Stimulated activated CD8-positive, alpha-beta memory T cell treated with anti-CD3 and anti-CD28 coated beads, Interleukin-12 subunit alpha, Interleukin-12 subunit beta, amount 100 ng/mL, for 4 hours (primary cell): ENCODE results near the gene BICD2.
"Not testable (repeated sequence)": the region's sequence is repeated elsewhere in the genome, so short reads cannot be mapped to it uniquely, and the experiment has no call there.

Source experiments
- DNase-seq: peaks from one replicate; pipeline ENCODE4 v3.0.0-alpha.2; 2020; ENCODE audit warnings: low read depth

The BICD2 gene

DNA sequence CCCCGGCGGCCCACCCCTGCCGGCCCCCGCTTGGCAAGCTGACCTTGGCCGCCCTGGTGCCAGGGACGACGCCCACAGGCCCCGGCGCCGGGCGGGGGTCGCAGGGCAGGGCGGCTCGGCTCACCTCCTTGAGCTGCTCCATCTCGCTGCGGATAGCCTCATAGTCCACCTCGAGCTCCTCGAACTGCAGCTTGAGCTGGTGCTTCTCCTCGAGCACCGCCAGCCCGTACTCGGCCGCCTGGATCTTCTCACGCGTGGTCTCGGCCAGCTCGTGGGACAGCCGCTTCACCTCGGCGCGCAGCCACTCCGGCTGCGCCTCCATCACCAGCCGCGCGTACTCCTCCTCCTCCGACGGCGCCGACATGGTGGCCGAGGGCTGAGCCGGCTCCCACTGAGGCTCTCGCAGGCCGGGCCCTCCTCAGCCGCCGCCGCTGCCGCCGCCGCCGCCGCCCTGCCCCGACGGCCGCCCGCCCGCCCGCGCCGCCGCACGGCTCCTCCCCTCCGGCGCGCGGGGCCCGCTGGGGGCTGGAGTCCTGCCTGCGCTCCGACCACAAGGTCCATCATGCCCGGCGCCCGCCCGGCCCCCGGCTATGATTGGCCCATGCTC is at the start of gene BICD2:
BICD2 (minus strand) TSS at position 453 of the 607 bp plus-strand sequence; CDS start at position 364, 89 bp downstream.
- DNase-seq: no peak

DNA sequence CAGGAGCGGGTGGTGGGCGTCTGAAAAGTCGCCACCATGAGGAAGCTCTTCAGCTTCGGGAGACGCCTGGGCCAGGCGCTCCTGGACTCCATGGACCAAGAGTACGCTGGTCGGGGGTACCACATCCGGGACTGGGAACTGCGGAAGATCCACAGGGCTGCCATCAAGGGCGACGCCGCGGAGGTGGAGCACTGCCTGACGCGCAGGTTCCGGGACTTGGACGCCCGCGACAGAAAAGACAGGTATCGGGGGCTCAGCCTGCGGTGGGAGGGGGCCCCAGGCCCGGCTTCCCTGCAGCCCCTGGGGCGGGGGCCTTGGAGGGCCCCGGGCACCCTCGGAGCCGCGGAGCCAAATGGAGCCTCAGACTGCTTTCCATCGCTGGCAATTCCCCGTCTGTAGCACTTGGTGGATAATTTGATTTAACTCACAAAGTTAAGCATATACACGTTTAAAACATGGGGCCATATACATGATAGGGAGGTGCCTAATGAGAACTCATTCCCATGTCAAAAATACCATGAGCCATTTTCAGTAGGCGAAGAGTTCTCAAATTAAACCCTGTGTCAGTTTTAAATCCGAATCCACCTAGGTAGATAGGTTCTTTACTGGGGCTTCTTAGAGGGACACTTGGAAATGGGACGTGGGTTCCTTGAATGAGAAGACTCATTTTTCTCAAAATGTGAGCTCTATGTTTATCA is 45.1 kb upstream of the BICD2 start:
- DNase-seq: not testable (repeated sequence)

DNA sequence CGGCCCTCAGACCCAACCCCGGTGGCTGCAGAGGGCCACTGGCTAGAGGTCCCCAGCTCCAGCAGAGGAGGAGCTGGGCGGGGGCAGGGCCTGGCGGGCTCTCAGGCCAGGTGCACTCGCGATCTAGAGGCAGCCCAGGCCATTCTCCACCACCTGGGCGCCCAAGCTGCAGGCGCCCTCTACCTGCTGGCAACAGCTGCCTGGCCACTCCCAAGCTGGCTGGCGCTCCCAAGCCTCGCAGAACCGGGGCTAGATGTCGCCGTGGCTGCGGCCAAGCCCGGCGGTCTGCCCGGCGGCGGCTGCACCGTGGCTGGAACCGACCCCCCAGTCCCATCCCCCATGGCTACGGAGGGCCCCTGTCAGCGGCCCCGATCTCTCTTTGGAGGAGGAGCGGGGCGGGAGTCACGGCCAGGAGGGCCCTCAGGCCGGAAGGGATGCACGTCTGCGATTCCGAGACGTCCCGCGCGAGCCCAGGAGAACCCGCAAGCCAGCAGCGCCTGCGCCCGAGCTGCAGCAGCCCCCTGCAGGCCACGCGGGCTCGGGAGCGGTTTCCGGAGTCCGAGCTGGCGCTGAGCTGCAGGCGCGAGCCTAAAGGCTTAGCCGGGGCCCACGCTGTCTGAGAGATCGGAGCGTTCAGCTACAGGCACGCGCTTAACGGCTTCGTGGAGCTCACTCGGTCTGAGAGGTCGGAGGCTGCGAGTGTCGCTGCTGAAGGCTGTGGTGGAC is 44.3 kb upstream of the BICD2 start:
- no peak for DNase-seq

DNA sequence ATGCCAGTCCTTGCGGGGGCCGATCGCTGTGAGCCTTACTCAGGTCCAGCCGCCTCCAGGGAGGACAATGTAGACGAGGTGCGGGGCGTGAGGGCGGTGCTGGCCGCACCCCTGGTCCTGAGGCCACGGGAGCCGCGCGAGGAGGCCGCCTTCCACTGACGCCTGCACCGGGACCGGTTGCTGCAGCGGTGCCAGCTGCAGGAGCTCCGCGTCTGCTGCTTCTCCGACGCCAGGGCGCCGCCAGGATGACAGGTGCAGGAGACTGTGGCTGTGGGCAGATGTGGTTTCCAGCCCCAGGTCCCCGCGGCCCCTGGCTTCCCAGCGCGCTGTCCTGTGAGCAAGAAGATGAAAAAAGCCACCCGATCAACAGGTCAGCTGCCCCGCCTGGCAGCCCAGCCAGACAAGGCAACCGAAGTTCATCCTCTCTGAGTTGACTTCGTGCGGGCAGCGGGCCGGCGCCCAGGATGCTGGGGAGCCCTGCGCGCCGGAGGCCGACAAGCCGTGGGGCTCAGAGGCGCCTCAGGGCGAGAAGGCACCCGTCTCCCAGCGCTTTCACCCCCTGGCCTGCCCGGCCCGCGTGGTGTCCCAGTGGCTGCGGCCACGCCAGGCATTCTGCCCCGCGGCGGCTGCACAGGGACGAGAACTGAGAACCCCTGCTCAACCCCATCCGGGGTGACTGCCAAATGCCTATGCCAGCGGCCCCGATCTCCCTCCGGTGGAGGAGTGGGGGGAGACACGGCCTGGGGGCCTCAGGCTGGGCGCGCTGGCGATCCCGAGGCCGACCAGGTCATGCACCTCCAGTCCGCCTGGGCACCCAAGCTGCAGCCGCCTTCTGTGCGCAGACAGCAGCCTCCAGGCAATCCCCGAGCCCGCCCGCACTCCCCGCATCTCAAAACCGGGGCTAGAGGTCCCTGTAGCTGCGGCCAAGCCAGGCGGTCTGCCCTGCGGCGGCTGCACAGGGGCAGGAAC is 43.4 kb upstream of the BICD2 start:
- DNase-seq: no peak

DNA sequence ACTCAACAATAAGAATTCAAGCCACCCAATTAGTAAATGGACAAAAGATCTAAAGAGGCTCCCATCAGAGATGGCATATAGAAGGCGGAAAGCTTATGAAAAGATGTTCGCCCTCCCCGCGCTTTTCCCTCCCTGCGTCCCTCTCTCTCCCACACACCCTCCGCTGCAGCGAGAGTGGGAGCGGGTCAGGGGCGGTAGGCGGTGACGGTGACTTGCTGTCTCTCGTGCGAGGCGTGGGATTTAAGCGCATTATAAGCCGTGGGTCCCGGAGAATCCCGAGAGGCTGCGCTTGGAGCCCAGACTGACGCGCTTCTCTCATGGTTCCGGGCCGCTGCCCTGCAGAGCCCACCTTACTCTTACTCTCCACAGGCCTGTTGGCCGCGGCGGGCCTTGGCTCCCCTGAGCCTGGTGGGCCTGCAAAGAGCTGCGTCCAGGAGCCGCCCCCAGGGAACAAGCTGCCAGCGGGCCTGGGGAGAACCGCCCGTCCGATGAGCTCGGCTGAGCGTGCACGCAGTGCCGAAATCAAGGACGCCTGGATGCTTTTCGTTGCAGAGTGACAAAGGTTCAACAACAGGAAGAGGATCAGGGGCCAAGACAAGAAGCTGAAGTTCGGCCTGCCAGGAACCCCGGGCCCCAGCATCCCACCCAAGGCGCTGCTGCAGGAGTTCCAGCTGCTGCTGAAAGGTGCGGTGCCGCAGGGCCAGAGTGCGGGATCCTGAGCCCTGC is 42.6 kb upstream of the BICD2 start:
- DNase-seq: no peak

DNA sequence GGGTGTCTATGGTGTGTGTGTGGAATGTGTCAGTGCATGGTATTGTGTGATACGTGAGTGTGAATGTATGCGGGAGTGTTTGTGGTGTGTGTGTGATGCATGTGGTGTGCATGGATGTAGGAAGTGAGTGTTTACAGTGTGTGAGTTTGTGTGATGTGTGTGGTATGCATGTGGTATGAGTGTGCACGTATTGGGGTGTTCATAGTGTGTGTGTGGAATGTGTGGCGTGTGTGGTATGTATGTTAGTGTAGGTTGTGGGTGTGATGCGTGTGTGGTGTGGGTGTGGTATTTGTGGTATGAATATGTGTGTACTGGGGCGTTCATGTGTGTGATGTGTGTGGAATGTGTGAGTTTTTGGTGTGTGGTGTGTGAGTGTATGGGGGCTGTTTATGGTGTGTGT is 40.1 kb upstream of the BICD2 start:
- DNase-seq: no peak

DNA sequence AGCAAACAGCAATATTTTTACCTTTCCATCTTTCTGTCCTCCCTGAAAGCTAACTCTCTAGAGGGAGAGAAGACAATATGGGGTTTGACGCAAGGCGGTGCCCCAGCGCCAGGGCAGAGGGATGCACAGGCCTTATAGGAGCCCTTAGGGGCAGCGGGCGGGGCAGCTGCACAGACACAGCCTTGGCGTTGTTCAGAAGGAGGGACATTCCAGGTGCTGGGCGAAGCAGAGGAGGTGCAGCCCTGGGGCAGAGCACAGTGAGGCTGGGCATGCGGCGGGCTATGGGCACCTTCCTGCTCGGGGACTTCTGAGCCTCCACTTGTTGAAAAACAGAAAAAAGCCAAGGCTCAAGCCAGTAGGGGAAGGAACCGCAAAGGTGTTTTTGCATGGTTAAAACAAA is 33.7 kb upstream of the BICD2 start:
- no peak for DNase-seq

DNA sequence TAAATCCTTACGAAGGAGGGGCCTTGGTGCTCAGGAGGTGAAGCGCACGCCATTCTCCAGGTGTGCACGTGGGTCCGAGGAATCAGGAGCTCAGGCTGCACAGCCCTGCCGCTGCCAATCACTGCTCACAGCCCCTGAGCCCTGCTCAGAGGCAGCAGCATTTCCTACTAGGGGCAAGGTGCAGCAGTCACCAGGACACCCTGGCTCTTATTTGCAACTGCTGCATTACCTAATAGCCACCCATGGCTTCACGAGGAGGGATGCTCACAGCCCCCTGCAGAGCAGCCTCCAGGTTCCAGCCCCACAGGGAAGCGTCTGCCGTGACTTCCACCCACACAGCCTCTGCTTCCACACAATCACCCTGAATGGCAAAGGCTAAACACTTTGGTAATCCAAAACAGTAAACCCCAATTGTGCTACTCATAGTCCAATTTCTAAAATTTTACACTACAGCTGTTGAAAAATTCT is 31.7 kb upstream of the BICD2 start:
- not testable (repeated sequence) for DNase-seq

DNA sequence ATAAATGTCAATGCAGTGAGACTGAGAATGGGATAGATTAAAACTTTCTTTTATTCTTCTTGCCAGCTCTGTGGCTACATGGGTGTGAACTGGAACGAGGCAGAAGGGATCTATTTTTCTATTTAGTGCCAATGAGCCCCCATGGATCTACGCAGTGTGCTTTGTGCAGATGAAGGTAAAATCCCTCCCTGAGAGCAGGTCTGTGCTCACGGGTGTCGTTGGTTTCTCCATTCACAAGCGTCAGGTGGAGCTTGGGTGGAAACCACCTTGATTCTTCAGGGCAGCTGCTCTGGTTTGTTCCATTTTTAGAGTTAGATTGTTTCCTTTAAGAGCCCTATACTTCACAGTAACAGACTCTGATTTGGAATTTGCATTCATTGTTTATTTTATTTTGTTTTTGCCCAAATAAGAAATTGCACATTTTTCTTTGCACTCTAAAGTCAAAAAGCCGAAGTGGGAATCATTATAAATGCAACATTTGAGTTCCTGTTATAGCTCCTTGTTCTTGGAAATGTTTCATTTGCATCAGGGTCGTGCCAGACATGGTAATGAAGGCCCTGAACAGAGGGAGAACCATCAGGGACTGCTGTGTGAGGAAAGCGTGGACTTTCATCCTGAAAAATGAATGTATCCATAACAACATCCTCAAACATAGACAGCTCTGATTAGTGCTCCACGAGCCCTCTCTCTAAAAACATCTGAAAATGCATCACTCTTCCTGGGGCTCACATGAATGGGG is 31.1 kb upstream of the BICD2 start:
- DNase-seq: no peak

DNA sequence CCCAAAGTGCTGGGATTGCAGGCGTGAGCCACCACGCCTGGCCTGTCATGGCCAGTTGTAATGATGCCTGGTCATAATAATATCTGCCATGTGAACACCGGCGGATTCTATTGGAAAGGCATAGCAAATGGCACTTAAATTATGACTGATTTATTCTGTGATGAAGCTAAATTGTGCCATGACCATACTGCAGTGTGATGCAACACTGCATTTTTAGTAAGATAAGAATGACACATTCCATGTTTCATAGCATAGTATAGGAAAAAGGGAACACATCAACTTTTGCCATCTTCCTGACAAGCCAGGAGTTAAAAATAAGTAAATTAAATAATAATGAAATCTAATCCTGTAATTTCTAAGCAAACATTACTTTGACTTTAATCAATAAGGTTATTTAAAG is 30.4 kb upstream of the BICD2 start:
- DNase-seq: no peak

DNA sequence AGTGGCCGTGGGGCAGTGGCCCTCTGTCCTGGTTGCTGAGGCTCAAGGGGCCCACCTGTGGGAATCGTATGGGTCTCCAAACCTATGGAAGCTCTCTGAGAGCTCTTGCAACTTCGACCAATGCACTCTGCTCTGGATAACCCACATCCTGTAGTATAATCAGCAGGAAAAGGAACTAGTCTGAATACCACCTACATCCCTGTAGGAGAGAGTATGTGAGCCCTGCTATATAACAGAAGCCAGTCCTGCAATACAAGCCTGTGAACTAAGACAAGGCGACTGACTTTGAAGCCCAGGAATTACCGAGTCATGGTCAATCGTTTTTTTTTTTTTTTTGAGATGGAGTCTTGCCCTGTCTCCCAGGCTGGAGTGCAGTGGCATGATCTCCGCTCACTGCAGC is 29.8 kb upstream of the BICD2 start:
- DNase-seq: no peak

DNA sequence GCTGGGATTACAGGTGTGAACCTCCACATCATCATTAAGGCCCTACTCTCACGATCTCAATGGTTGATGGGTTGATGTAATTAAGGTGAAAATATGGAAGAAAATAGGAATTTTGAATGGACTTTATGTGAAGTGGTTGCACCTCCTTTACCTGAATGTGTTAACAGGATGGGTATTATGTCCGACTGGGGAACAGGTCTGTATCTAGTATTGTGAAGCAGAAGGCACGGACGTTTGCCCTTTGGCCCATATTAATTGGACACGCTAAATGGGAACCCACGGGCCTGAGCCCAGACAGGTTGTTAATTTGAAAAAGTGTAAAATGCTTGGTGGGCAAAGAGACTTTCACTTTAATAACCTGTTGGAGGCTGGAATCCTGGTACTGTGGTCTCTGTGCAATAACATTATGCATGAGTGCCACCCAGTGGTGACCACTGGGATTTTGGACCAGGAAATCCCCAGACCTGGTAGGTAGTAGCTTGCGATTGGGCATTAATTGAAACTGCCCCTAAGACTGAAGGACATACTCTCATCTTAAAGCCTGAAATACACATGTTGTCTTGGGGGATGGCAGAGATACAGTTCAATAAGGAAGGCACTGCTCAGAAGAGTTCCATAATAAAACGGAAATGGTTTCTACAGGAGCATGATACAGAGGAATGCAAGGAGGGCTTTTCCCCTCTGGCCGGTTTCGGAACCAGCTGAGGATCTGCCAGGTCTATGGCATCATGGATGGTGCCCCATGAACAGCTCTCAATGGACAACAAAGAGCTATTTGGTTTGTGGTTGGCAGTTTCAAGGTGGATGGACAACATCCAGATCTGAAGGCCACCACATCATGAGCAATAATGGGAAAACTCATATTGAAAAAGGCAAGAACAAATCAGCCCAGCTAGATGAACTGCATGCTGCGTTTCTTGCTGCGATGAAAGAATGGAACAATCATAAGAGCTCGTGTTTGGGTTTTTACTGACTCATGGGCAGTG is 26.2 kb upstream of the BICD2 start:
- peak; percentile 50 for DNase-seq

DNA sequence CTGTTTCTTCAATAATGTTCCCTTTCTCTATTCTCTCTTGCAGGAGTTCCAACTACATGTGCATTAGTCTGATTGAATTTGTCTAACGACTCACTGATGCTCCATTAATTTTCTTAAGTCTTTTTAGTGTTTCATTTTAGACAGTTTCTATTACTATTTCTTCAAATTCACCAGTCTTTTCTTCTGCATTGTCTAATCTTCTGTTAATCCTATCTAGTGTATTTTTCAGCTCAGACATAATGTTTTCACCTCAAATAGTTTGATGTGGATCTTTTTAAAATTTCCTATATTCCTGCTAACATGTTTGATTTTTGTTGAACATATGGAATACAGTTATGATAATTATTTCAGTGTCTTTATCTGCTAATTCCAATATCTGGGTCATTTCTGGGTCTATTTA is 21.7 kb upstream of the BICD2 start:
- no peak for DNase-seq

DNA sequence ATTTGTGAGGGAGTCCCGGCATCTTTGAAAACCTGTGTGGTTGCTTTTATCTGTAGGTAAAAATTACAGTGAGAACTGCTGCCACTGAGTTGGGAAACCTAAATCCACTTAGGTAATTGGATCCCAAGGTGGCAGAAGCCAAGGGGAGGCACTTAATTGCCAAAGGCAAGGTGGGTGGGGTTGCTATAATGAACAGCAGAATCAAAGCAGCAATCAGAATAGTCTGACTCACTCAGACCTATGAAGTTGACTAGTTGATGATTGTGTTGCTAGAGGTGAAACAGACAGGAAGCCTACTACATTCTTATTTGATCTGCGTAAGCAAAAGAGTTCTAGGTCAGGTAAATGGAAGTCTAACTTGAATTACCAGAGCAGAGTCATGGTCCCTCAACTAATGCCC is 17.3 kb upstream of the BICD2 start:
- DNase-seq: no peak

DNA sequence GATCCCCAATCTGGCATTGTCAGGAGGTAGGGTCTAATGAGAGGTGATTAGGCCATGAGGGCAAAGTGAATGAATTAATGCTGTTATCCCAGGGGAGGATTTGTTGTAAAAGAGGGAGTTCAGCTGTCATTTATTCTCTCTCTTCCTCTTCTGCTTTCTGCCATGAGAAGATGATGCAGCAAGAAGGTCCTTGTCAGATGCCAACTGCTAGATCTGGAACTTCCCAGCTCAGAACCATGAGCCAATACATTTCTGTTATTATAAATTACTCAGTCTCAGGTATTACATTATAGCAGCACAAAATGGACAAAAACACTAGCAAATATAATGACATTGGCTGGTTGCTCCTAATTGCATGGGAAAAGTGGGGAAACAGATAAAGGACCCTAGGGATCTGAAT is 15.6 kb upstream of the BICD2 start:
- DNase-seq: no peak

DNA sequence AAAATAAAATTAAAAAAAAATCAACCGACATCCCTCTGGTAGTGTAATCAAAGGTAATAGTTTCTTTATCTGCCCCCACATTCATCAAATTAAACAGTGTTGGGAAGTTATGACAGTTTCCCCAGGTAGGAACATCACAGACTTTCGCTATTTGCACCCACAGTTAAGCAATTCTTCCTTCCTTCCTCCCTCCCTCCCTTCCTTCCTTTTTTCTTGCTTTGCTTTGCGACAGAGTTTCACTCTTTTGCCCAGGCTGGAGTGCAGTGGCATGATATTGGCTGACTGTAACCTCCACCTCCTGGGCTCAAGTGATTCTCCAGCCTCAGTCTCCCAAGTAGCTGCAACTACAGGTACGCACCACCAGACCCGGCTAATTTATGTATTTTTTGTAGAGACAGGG is 10.8 kb upstream of the BICD2 start:
- DNase-seq: no peak

DNA sequence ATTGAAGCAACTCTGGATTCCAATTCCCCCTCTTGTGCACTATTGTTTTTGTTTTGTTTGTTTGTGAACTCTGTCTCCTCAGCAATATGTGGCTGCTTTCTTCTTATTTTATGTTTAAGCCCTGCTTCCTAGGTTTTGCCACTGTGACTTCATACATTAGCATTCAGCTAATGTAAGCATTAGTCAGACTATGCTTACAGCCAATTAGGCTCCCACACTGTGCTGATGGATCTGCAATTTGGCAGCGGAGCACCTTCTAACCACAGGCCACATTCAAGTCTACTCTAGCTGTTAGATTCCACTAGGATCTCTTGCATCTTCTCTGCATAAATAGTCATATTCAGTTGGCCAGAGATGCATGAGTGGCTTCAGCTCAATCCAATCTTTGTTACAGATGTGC is 9.6 kb upstream of the BICD2 start:
- no peak for DNase-seq

DNA sequence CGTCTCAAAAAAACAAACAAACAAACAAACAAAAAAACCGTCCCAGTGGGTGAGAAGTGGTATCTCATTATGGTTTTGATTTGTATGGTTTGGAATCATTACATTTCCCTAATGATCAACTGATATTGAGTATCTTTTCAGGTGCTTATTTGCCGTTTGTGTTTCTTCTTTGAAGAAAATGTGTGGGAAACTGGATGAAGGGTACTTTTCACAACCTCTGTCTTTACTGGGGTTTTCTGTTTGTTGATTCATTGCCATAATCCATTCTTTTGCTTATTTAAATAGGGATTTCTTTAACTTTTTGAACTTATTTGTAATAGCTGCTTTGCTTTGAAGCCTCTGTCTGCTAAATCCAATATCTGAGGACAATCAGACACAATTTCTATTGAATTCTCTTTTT is 9.2 kb upstream of the BICD2 start:
- DNase-seq: no peak

DNA sequence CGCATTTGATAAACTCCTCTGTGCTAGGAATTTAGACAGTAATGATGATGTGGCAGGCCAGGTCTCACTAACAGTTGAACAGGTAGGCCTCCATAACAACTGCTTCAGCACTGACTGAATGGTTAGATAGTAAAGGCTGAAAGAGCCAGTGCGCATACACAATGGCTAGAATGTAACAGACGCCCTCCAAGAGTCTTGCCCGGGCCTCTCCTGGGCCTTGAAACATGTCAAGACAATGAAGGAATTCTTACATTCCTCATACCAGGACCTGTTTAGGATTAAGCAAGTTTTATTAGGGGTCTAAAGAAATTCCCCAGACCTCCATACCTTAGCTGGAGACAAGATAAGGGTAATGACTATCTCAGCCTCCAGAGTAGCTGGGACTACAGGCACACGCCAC is 6.7 kb upstream of the BICD2 start:
- no peak for DNase-seq
